ENCODE results near the gene BTBD9. TPM values are rescaled to one million over a fixed set of nuclear protein-coding genes. Genes with fewer than 3 reads are reported as not detected.

Gene BTBD9
- total and polyA plus RNA-seq, 2 donors (not counting 3 experiments of a cell fraction or from before 2014, with no cell fraction given) = 4.9 to 15.0 TPM

DNA sequence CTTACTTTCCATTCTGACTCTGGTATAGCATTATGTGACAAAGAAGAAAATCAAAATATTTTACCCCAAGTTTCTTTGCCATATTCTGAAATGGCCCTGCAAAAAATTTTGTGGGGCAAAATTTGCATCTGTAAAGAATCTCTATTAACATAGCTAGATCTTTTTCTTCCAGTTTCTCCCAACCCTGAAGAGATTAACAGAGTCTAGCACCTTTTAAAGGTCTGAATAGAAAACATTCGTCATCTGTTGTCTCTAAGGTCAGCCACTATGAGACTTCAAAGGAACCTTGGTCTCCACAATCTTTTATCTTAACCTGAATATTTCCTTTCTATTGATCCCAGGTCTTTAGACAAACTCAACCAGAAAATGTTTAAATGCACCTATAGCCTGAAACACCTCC lies 205.7 kb downstream of the BTBD9 start:
- Histone ChIP-seq H3K9ac (replicated peaks; ENCODE audit: extremely low read depth, insufficient read depth, low read length) (no peak overlapping the region), H3K79me2 (ENCODE audit: control insufficient read depth, insufficient read depth, low read length) (no peaks in the 10 kb centered on the region), H4K20me1 (replicated peaks; ENCODE audit: control insufficient read depth, extremely low read depth, insufficient read depth, low read length) (no peaks in the 10 kb centered on the region), H3K4me3 (replicated peaks in 1 of 3; ENCODE audit: insufficient read depth in 1 of 3, low read depth in 1 of 3, low read length in 3 of 3) (no peak overlapping the region), H3K27me3 (ENCODE audit: control insufficient read depth in 2 of 2, insufficient read depth in 2 of 2, low read length in 2 of 2) (no peaks in the 10 kb centered on the region), H3K27ac (ENCODE audit: insufficient read depth, low read depth, low read length) (no peak overlapping the region), H3K4me1 (ENCODE audit: control insufficient read depth, extremely low read depth, insufficient read depth, low read length) (peaks cover 9% of the 10 kb centered on the region), H3K4me2 (ENCODE audit: insufficient read depth, low read length) (no peak overlapping the region), H3K9me3 (replicated peaks; ENCODE audit: control insufficient read depth, insufficient read depth, low read length) (no peaks in the 10 kb centered on the region), H3K9me1 (replicated peaks; ENCODE audit: control insufficient read depth, extremely low read depth, insufficient read depth, low read length) (no peaks in the 10 kb centered on the region), H3K36me3 (ENCODE audit: control insufficient read depth in 2 of 2, extremely low read depth in 1 of 2, insufficient read depth in 2 of 2, low read length in 2 of 2) (no peaks in the 10 kb centered on the region), H2AFZ (ENCODE audit: low read depth, low read length) (no peak overlapping the region)
- POLR2A ChIA-PET = no interaction called here
- DNase-seq (ENCODE audit: low read depth, low spot score) = no peak
- FAIRE-seq = no peak
- intact Hi-C loops (cut with micrococcal nuclease) (no loop called here), dilution Hi-C loops (cut with MboI; ENCODE audit: extremely low pct_ligation_motif_present, low sequenced_read_pairs) (no loop called here)
- TF ChIP-seq, protein P1, sequence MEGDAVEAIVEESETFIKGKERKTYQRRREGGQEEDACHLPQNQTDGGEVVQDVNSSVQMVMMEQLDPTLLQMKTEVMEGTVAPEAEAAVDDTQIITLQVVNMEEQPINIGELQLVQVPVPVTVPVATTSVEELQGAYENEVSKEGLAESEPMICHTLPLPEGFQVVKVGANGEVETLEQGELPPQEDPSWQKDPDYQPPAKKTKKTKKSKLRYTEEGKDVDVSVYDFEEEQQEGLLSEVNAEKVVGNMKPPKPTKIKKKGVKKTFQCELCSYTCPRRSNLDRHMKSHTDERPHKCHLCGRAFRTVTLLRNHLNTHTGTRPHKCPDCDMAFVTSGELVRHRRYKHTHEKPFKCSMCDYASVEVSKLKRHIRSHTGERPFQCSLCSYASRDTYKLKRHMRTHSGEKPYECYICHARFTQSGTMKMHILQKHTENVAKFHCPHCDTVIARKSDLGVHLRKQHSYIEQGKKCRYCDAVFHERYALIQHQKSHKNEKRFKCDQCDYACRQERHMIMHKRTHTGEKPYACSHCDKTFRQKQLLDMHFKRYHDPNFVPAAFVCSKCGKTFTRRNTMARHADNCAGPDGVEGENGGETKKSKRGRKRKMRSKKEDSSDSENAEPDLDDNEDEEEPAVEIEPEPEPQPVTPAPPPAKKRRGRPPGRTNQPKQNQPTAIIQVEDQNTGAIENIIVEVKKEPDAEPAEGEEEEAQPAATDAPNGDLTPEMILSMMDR (IDR thresholded peaks at IDR 0.05; ENCODE audit: extremely low read depth in 1 of 2, insufficient read depth in 1 of 2, low read depth in 1 of 2, low read length in 2 of 2) = no peak
- no peak for TF ChIP-seq JUN (IDR thresholded peaks at IDR 0.05; ENCODE audit: borderline replicate concordance, insufficient read depth, insufficient read length, low read depth)
- no peak for TF ChIP-seq POLR2AphosphoS5 (IDR thresholded peaks at IDR 0.05; ENCODE audit: insufficient read depth, low read depth, low read length)
- TF ChIP-seq EZH2 (IDR thresholded peaks at IDR 0.05; ENCODE audit: borderline replicate concordance, low read depth, low read length, severe bottlenecking) = no peak
- BruUV-seq (replicated peaks) = no TSS peak
- CTCF ChIA-PET = no interaction called here

DNA sequence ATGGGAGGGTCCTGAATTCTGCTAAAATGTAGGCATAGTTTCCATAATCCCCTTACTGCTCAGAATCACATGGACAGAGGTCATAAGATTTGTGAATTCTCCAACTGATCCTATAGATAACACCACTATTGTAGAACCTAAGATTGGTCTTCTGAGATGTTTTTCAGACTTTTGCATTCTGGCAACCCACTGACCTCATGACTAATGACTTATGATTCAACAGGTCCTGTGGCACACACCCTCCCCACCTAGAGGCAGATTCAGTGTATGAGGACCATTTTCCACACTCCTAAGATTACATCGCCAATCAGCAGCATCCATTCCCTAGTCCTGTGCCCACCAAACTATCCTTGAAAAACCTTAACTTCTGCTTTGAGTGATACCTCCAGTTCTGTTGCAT lies 207.2 kb downstream of the BTBD9 start:
- DNase-seq (ENCODE audit: low read depth, low spot score) (peak; percentile 17), FAIRE-seq (no peak)
- dilution Hi-C loops (cut with MboI; ENCODE audit: extremely low pct_ligation_motif_present, low sequenced_read_pairs) = no loop called here
- H3K4me2 ChIP-seq (ENCODE audit: insufficient read depth, low read length) = no peak overlapping the region
- H3K4me1 ChIP-seq (ENCODE audit: control insufficient read depth, extremely low read depth, insufficient read depth, low read length) = peaks cover 9% of the 10 kb centered on the region
- H3K9me1 ChIP-seq (replicated peaks; ENCODE audit: control insufficient read depth, extremely low read depth, insufficient read depth, low read length) = no peaks in the 10 kb centered on the region
- H2AFZ ChIP-seq (ENCODE audit: low read depth, low read length) = no peak overlapping the region
- TF ChIP-seq GATA2 (IDR thresholded peaks at IDR 0.05; ENCODE audit: insufficient read depth, insufficient read length, low read depth, low read length) (peak; percentile 61), JUN (IDR thresholded peaks at IDR 0.05; ENCODE audit: borderline replicate concordance, insufficient read depth, insufficient read length, low read depth) (no peak), FOS (IDR thresholded peaks at IDR 0.05; ENCODE audit: borderline replicate concordance, insufficient read depth, low read length) (peak; percentile 14)
- H3K27me3 ChIP-seq (ENCODE audit: control insufficient read depth in 2 of 2, insufficient read depth in 2 of 2, low read length in 2 of 2) = no peaks in the 10 kb centered on the region
- no peaks in the 10 kb centered on the region for H3K79me2 ChIP-seq (ENCODE audit: control insufficient read depth, insufficient read depth, low read length)
- no peaks in the 10 kb centered on the region for H3K9me3 ChIP-seq (replicated peaks; ENCODE audit: control insufficient read depth, insufficient read depth, low read length)
- no peaks in the 10 kb centered on the region for H4K20me1 ChIP-seq (replicated peaks; ENCODE audit: control insufficient read depth, extremely low read depth, insufficient read depth, low read length)
- no peak overlapping the region for H3K4me3 ChIP-seq (replicated peaks in 1 of 3; ENCODE audit: insufficient read depth in 1 of 3, low read depth in 1 of 3, low read length in 3 of 3)
- POLR2A ChIA-PET = no interaction called here
- CTCF ChIA-PET = no interaction called here
- H3K27ac ChIP-seq (ENCODE audit: insufficient read depth, low read depth, low read length) = no peak overlapping the region
- no peaks in the 10 kb centered on the region for H3K36me3 ChIP-seq (ENCODE audit: control insufficient read depth in 2 of 2, extremely low read depth in 1 of 2, insufficient read depth in 2 of 2, low read length in 2 of 2)
- intact Hi-C loops (cut with micrococcal nuclease) = no loop called here
- BruUV-seq (replicated peaks) = no TSS peak
- no peak overlapping the region for H3K9ac ChIP-seq (replicated peaks; ENCODE audit: extremely low read depth, insufficient read depth, low read length)

All from endothelial cell of umbilical vein (primary cell).